ENCODE data around the gene NDUFB5.

Gene NDUFB5

DNA sequence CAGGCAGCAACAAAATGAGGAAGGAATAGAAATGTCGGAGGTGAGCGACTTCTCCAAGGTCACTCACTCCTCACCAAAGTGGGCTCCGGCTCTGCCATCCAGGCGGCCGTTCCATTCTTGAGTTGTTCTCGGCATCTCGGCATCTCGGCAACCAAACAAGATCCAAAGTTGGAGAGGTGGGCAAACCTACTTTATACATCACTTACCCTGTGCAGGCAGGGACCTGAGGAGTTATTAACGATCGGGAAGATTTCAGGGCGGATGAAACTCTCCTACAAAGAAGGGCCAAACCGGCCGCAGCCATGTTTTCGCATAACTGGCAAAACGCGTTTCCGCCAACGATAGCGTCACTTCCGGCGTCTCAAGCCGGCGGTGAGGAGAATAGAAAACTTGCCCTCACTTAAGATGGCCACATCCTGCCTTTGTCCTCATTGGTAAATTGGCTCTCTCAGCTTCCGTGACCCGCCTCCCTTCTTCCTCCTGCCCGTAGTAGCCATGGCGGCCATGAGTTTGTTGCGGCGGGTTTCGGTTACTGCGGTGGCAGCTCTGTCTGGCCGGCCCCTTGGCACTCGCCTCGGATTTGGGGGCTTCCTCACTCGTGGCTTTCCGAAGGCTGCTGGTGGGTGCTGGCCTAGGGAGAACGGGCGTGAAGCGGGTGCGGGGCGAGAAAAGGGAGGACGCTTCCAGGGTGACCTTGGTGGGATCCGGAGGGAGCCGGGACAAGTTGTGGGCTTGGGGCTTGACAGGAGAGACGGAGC is at the start of gene NDUFB5, which contains the start of gene MRPL47:
Gene NDUFB5 (plus strand): TSS at position 474 of the 758 bp plus-strand sequence. CDS start 22 bp downstream, at position 496.
Gene MRPL47 (minus strand): TSS at position 318 of the 758 bp plus-strand sequence. CDS start 14 bp downstream, at position 304.
- peak; percentile 79 for DNase-seq

DNA sequence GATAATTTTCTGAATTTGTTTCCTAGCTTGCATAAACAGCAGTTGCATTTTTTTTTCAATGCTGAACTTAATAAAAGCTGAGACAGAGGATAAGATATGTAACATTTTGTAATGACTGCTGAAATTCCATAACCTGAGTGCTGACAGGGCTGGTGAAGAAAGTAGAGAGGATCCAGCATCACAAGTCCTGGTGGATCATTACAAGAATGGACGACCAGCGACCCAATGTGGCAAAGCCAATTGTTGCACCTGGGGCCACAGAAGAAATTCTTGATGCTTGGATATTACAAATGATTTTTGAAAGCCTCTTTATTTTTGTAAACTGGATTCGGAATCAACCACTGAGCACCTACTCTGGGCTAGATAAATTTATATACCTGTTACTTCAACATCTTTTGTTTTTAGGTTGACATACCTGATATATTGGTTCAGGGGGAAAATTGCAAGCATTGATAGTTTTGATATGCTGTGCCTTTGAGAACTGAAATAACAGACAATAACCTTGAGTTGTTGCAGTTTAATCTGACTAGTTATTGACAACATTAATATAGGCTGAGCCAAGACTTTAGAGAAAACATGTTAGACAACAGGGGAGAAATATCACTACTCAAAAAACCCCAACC is 45.7 kb upstream of the NDUFB5 start:
- peak; percentile 43 for DNase-seq

DNA sequence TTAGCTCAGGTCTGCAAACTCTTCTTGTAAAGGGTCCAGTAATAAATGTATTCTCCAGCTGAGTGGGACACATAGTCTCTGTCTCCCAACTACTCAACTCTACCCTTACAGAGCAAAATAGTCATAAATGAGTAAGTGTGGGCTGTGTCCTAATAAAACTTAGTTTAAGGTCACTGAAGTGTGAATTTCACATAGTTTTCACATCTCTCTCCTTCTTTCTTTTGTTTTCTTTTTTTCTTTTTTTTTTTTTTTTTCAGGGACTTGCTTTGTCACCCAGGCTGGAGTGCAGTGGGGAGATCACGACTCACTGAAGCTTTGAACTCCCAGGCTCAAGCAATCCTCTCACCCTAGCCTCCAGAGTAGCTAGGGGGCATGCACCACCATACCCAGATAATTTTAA is 43.8 kb upstream of the NDUFB5 start:
- no peak for DNase-seq

DNA sequence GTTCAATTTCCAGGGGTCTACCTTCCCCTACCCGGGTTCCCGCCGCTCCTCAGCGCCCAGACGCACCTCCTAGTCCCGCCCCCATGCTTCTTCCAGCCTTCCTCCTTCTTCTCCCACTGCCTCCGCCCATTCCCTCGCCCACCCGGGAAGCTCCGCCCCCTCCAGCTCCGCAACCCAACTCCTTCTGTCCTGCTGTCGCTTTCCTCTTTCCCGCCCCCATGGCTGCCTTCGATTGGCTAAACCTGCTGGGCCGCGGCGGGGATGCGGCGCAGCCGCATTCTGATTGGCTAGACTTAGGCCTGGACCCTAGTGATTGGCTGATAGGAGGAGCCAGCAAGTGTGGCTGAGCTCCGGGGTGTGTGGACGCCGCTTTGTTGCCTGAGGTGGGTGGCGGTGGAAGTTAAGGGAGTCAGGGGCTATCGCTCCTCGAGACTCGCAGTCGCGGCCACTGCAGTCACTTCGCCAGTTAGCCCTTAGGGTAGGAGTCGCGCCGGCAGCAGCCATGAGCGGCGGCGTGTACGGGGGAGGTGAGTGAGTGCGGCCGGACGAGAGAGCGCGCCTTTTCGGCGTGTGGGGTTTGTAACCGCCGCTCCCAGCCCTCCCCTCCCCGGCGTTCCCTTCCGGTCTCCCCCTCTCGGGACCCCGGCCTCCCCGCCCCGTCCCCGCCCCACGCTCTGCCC is 41.9 kb upstream of the NDUFB5 start, which contains the start of gene ACTL6A:
Gene ACTL6A (plus strand): TSS at position 336 of the 680 bp plus-strand sequence. CDS start 167 bp downstream, at position 503.
- peak; percentile 93 for DNase-seq

DNA sequence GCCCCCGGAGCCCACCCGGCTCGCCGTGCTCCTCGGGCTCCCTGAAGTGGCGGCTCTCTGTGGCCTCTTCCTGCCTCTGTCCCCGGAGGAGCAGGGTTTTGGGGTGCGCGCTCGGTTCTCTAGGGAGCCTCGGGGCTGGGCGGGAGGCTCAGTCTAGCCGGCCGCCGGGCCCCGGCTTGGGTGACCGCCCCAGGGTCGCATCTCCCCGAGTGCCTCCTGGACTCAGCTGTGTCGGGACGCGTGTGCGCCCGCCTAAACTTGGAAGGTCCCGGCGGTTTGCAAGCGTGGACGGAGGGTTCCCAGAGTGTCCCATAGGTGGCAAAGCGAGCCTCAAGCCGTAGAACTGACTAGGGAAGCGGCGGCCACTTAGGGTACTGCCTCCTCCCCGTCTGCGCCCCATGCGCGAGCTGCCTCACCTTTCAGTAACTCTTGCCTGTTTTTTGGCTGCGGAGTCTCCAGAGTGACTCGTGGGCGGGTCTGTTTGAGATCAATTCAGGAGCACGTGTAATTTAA is 41.3 kb upstream of the NDUFB5 start:
- no peak for DNase-seq

DNA sequence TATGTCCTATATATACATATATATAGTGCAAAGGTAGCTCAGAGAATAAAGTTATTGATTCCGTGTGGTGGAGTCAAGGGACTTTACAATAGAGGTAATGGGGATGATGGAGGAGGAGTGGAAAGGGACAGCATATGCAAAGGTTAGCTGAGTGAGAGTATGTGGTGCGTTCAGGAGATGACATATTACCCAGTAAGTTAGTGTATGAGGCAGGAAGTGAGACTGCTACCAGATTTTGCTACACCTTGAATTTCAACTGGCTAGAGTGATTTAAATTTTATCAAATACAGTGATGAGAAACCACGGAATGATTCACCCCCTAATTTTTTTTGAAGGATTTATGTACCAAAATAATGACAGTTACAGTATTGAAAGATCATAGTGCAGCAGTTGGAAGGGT is 39.1 kb upstream of the NDUFB5 start:
- no peak for DNase-seq

DNA sequence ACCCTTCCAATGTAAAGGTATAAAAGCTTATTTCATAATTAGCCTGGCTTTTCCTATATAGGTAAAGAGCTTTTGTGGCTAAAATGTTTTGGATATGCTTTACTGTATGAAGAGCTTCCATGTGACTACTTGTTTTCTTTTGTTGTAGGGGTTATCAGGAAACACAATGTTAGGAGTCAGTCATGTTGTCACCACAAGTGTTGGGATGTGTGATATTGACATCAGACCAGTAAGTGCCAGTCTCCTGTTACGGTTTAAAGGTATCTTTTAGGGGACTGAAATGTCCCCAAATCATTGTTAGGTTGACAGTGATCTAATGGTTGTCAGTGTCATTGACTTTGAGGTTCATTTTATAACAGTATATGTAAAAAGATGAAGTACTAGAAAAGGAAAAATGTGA is 23.6 kb upstream of the NDUFB5 start:
- DNase-seq, result no peak

DNA sequence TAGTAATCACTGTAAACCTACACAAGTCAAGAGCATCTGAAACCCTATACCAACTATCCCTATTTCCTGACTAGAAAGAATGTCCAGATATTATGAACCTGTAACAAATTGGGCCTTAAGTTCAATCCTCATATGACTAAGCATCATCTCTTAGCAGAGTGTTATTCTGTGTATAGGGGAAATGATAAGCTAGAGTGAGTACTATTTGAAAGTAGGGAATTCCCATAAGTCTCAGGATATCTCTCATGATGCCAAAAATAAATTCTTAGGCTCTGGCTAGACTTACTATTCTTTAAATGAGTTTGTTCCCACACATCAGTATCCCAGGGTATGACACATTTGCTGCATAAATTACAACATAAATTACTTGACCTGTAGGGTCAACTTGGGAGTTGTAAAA is 15.5 kb upstream of the NDUFB5 start:
- no peak for DNase-seq

DNA sequence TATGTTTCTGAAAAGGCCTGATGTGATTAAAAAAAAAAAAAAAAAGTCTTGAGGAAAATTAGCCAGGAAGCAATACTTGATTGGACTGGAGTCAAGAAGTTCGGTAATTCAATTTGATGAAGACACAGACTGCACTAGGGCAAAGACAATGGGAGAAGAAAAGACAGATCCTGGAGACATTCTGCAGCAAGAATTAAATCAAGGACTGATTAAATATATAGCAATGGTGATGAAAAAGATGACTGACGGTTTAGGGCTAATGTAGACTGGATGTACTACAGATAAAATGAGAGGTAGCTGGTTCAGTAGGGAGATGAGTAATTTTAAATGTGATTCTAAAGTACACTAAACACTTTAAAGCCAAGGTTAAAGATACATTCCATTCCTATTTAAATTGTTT is 13.9 kb upstream of the NDUFB5 start:
- DNase-seq, result no peak

DNA sequence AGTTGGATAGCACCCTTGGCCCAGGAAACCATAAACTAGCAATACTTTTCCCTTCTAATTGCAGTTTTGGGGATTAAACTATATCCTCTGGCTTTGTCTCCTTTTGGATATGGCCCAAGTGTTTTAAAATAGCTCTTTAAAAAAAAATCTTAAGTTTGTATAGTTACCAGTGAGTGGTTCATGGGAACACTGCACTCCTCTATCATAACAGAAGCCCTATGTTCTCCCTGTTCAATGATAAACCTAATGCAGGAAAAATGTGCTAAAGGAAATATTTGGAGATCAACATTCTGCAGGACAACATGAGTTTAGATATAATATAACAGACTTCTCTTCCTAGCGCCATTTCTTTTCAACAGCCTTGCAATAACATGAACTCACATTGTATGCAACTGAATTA is 13.3 kb upstream of the NDUFB5 start:
- DNase-seq, result no peak

DNA sequence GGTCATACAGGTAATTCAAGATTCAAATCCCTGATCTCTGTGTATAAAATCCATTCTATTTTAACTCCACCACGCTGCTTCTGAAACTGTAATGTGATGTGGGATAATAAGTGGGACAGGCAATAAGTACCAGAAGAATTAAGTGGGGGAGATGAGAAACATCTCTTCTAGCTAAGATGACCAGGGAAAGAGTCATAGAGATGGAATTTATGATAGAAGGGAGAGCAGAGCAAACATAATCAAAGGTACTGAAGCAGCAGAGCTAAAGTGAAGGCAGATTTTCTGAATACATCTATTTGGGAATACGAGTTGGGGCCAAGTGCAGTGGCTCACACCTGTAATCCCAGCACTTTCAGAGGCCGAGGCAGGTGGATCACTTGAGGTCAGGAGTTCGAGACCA is 5.1 kb upstream of the NDUFB5 start:
- DNase-seq, result no peak

DNA sequence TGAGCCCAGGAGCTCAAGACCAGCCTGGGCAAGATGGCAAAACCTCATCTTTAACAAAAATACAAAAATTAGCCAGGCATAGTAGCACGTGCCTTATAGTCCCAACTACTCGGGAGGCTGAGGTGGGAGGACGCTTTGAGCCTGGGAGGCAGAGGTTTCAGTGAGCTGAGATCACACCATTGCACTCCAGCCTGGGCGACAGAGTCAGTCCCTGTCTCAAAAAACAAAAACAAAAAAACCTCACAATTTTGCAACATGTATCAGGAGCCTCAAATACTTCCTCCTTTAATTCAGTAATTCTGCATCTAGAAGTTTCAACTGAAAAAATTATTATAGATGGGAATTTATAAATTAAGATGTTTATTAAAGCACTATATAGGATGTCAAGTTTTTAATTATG is 1.3 kb upstream of the NDUFB5 start:
- DNase-seq, result no peak

DNA sequence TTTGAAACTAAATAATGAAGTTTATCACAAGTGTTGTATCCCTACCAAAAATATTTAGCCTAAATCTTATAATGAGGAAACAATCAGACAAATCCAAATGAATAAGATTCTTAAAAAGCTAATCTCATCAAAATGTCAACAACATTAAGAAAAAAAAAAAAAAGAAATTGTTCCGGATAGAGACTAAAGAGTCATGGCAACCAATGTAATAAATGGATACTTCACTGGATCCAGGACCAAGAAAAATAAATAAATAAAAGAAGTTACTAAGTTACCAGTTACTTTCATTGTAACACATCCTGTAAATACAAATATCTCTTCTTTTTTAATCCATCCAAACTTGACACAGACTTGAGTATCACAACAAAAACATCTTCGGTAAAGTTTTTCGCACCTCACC is 763 bp upstream of the NDUFB5 start:
- no peak for DNase-seq

DNA sequence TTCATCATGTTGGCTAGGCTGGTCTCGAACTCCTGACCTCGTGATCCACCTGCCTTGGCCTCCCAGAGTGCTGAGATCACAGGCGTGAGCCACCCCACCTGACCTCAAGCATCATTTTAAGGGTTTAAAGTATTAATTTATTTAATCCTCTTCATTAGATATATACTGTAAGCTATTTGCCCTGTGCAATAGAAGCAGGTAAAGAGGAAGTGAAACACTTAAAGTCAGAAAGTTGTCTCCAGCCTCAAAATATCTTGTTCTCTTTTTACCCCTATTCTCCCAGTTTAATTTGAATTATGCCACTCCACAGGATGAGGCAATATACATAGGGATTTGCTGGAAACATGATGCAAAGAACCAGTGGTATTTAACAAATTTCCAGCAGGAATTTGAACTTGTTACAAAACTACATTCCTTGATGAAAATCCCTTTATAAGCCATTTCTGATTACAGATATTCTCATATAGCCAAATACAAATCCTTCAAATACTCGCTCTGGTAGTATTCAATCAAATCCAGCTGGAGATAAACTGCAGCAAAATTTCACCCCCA is 2.0 kb downstream of the NDUFB5 start:
- DNase-seq, result no peak

DNA sequence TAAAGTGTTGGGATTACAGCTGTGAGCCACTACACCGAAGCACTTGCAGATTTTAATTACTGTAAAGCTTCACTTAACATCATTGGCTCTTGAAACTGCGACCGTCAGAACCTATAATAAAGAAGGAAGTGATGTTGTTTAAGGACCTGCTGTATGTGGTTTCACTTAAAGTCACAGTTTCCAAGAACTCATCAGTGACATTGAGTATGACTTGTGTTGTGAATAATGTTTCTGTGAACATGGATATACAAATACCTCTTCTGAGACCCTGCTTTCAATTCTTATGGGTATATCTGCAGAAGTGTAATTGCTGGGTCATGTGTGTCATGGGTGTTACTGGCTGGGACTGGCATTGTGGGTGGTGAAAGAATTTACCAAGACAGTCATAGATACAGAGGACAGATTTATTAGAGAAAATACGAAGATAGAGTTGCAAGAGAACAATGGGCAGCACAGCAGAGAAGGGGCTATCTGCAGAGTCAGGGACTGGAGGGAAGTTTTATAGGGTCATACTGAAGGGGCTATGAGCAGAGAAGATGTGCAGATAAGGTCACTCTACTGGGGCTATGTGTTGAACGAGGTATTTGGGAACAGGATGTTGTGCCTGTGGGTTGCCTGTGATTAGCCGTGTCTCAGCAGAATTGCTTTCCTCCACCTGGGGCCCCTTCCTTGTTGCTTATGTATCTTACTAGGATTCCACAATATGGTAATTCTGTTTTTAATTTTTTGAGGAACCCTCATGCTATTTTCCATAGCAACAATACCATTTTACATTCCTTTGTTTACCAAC is 4.5 kb downstream of the NDUFB5 start:
- DNase-seq, result no peak

DNA sequence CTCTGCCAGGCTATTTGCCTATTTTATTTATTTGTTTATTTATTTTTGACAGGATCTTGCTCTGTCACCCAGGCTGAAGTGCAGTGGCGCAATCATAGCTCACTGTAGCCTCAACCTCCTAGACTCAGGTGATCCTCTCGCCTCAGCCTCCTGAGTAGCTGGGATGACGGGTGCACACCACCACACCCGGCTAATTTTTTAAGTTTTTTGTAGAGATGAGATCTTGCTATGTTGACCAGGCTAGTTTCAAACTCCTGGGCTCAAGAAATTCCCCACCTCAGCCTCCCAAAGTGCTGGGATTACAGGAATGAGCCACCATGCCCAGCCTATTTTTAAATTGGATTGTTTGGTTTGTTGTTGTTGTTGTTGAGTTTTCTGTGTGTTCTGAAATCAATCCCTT is 5.5 kb downstream of the NDUFB5 start:
- DNase-seq, result no peak

DNA sequence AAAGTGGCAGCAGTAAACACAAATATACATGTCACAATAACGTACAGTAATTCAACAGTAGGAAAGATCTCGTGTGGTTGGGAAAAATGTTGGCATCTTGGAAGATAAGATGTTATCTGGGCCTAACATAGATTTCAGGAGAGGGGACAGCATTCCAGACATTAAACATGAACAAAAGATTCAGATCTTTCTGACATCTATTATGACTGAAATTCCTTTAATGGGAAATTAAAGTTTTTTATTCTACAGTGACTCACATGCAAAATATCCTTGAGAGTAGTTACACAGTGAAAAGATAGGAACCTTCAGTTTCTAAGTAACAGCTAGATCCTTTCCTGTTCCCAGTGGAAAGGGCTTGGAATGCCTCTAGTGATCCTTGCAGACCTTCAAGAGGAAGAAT is 9.2 kb downstream of the NDUFB5 start:
- no peak for DNase-seq

DNA sequence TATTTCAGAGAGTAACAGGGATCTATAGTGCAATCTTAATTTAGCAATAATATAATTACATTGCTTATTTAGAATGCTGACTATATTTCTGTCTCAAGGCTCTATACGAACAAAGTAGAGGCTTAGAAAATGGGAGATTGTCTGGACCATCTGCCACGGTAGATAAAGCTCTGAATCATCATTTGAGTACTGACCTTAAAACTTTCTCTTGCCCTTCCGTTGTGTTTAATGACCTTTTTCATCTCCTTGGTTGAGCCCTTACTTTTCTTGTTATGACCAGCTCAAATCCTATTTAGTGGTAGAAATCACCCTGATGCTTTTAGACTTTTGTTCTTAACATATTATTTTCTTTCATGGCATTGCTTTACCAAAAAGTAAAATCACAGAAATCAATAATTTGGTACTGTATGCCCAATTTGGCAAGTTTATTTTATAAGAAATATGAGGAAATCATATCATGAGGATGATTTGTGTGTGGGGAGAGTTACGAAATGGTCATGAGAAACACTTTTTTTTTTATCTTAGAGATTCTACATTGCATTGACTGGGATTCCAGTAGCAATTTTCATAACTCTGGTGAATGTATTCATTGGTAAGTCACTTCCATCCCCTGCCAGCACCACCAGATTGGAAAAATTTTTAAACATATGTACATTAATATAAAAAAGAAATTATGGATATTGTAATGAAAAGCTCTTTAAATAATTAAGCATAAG is 11.0 kb downstream of the NDUFB5 start:
- DNase-seq, result no peak

DNA sequence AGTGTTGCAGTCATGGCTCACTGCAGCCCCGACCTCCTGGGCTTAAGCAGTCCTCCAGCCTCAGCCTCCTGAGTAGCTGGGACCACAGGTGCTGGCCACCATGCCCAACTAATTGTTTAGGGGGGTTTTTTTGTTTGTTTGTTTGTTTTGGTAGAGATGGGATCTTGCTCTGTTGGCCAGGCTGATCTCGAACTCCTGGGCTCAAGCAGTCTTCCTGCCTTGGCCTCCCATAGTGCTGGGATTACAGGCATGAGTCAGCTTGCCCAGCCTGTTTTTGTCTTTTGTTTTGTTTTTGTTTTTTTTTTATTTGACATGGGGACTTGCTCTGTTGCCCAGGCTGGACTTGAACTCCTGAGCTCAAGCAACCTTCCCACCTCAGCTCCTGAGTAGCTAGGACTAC is 17.4 kb downstream of the NDUFB5 start:
- no peak for DNase-seq

DNA sequence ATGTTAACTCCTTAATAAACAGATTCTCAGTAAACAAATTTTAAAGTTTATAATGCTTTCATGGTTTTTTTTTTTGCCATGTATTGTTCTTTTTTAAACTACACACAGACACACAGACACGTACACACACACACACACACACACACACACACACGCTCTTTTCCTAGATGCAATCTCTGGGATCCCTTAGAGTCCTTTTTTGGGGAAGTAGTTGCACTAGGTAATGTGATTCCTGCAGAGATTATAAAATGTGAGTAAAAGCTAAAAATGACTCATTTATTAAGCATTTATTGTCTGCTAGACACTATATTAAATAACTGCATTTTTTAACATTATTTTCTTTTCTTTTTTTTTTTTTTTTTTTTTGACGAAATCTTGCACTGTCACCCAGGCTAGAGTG is 19.9 kb downstream of the NDUFB5 start:
- no peak for DNase-seq

DNA sequence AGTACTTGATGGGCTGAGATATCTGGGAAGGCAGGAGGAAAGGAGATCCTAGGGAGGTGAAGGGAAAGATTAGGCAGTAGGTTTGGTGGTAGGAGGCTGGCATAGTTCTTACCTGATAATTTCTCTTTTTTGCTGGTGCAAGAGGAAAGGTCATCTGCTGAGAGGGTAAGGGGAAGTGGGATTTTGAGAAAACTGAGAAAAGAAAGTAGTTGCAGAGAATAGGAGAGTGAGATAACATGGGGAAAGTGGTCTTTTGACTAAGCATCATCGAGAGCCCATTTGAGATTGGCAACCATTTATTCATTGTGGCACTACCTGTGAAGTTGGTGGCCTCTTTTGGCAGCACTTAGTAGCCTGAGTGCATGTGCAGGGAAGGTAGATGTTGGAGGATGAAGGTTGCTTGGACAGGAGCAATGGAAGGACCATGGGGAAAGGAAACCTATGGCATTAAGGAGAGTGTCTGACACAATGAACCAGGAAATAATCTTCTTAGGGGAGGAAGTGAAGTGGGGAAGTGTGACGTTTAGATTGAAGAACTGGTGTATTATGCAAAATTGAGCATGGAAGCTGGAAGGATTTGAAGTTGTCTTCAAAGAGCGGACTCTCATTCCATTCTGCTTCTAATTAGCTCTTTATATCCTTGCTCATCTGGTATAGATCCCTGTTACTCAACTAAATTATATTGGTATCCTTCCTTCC is 26.3 kb downstream of the NDUFB5 start:
- no peak for DNase-seq

All from NCI-H748 treated with DMSO at 0.1 percent for 48 hours (cell line).